DND-41 (cell line): ENCODE results near the gene ITPR3.

Source experiments
- ATAC-seq: fragments of 200-7000 bp; cut with Tn5 transposase; 3 replicates; pipeline ENCODE4 v1.9.1; 2021; ENCODE audit warnings: low read depth; ENCODE audit not compliant: insufficient read depth
- DNase-seq: peaks from one replicate; pipeline ENCODE4 v3.0.0-alpha.2; 2020
- H2AFZ ChIP-seq: 2 replicates; pipeline ENCODE4 v1.6.0; 2012; ENCODE audit warnings: low read depth, low read length
- H3K27ac ChIP-seq: 2 replicates; pipeline ENCODE4 v1.5.1; 2012; ENCODE audit warnings: low read length, inconsistent platforms
- H3K27me3 ChIP-seq: fragments of 200-600 bp; sonication (generic); 2 replicates; pipeline ENCODE4 v1.6.0; 2012; ENCODE audit warnings: low read length, mild to moderate bottlenecking, inconsistent platforms; ENCODE audit not compliant: insufficient read depth, poor library complexity
- H3K36me3 ChIP-seq: 2 replicates; pipeline ENCODE4 v1.5.1; 2012; ENCODE audit warnings: low read length, inconsistent platforms; ENCODE audit not compliant: insufficient read depth
- H3K4me1 ChIP-seq: 2 replicates; pipeline ENCODE4 v1.5.1; 2012; ENCODE audit warnings: mild to moderate bottlenecking, low read length; ENCODE audit not compliant: insufficient read depth
- H3K4me2 ChIP-seq: 2 replicates; pipeline ENCODE4 v1.6.0; 2012; ENCODE audit warnings: mild to moderate bottlenecking, moderate library complexity, low read length, inconsistent platforms; ENCODE audit not compliant: insufficient read depth
- H3K4me3 ChIP-seq, 2 experiments: fragments of 200-600 bp in 1 of 2; shearing (Covaris generic) in 1 of 2; 2 replicates each; pipeline ENCODE4 v1.5.1; 2012 to 2016; ENCODE audit warnings: inconsistent platforms in 2 of 2, low read length in 2 of 2, mild to moderate bottlenecking in 2 of 2, low read depth in 1 of 2, moderate library complexity in 1 of 2
- H3K79me2 ChIP-seq: 2 replicates; pipeline ENCODE4 v1.6.0; 2012; ENCODE audit warnings: low read length, inconsistent platforms; ENCODE audit not compliant: insufficient read depth
- H3K9ac ChIP-seq: 2 replicates; pipeline ENCODE4 v1.6.0; 2012; ENCODE audit warnings: low read depth, mild to moderate bottlenecking, inconsistent platforms, low read length, moderate library complexity
- H3K9me3 ChIP-seq: 2 replicates; pipeline ENCODE4 v1.5.1; 2012; ENCODE audit warnings: low read length, moderate library complexity, mild to moderate bottlenecking, inconsistent platforms; ENCODE audit not compliant: insufficient read depth, severe bottlenecking
- H4K20me1 ChIP-seq: 2 replicates; pipeline ENCODE4 v1.6.0; 2012; ENCODE audit warnings: low read length; ENCODE audit not compliant: insufficient read depth
- CTCF ChIP-seq: IDR thresholded peaks from 2 replicates; pipeline ENCODE4 v1.5.1; 2012; ENCODE audit warnings: borderline replicate concordance, low read length, moderate library complexity, mild to moderate bottlenecking; ENCODE audit not compliant: poor library complexity, severe bottlenecking; ENCODE audit errors: extremely low read depth
- EZH2 ChIP-seq: IDR thresholded peaks from 3 replicates; pipeline ENCODE4 v1.6.1; 2012; ENCODE audit warnings: borderline replicate concordance, low read depth, mild to moderate bottlenecking, moderate library complexity, low read length, inconsistent platforms; ENCODE audit not compliant: severe bottlenecking

The ITPR3 gene

GRCh38 chr6:33690766-33691165, 69.6 kb downstream of the ITPR3 start:
- no peak overlapping the region for H3K9ac ChIP-seq
- peaks cover 13% of the 10 kb centered on the region for H4K20me1 ChIP-seq
- H3K4me2 ChIP-seq: no peak overlapping the region
- H3K79me2 ChIP-seq: no peaks in the 10 kb centered on the region
- TF ChIP-seq EZH2: no peak
- no peak for TF ChIP-seq CTCF
- H3K27ac ChIP-seq: no peak overlapping the region
- no peak overlapping the region for H2AFZ ChIP-seq
- no peaks in the 10 kb centered on the region for H3K27me3 ChIP-seq
- peaks cover 99% of the 10 kb centered on the region for H3K36me3 ChIP-seq
- H3K9me3 ChIP-seq: no peaks in the 10 kb centered on the region
- ATAC-seq (no peak), DNase-seq (no peak)
- no peak overlapping the region for H3K4me3 ChIP-seq
- H3K4me1 ChIP-seq: no peaks in the 10 kb centered on the region

GRCh38 chr6:33691456-33692077, 70.4 kb downstream of the ITPR3 start:
- ATAC-seq: no peak
- no peaks in the 10 kb centered on the region for H3K9me3 ChIP-seq
- H3K9ac ChIP-seq: no peak overlapping the region
- H3K79me2 ChIP-seq: no peaks in the 10 kb centered on the region
- H3K4me3 ChIP-seq: no peak overlapping the region
- H3K27ac ChIP-seq: no peak overlapping the region
- peaks cover 15% of the 10 kb centered on the region for H4K20me1 ChIP-seq
- no peak overlapping the region for H2AFZ ChIP-seq
- DNase-seq: no peak
- H3K4me2 ChIP-seq: no peak overlapping the region
- H3K27me3 ChIP-seq: no peaks in the 10 kb centered on the region
- H3K4me1 ChIP-seq: no peaks in the 10 kb centered on the region
- no peak for TF ChIP-seq CTCF
- TF ChIP-seq EZH2: no peak
- H3K36me3 ChIP-seq: peaks cover 99% of the 10 kb centered on the region

- H3K79me2 ChIP-seq: no peaks in the 10 kb centered on the region
- H3K27ac ChIP-seq: no peak overlapping the region
- H3K4me1 ChIP-seq: no peaks in the 10 kb centered on the region
- H3K4me2 ChIP-seq: no peak overlapping the region
- ATAC-seq (no peak), DNase-seq (no peak)
- H4K20me1 ChIP-seq: peaks cover 19% of the 10 kb centered on the region
- no peaks in the 10 kb centered on the region for H3K9me3 ChIP-seq
- H3K9ac ChIP-seq: no peak overlapping the region
- H3K4me3 ChIP-seq: no peak overlapping the region
- peaks cover 99% of the 10 kb centered on the region for H3K36me3 ChIP-seq
- TF ChIP-seq CTCF: no peak
- no peak overlapping the region for H2AFZ ChIP-seq
- H3K27me3 ChIP-seq: no peaks in the 10 kb centered on the region
Measured at GRCh38 chr6:33692078-33692759, 71.1 kb downstream of the ITPR3 start.
